Astrocyte (in vitro differentiated cells and primary cell): ENCODE results near the gene PYGL. TPM values are rescaled to one million over a fixed set of nuclear protein-coding genes. Genes with fewer than 3 reads are reported as not detected.

Experiments used
- DNase-seq: peaks from one replicate; pipeline ENCODE4 v3.0.0-alpha.2; 2010; ENCODE audit warnings: low read depth
- FAIRE-seq: peaks from 2 replicates; lab custom pipeline; 2011; peaks lifted over from hg19 to GRCh38; lab: Jason Lieb, UNC
- H2AFZ ChIP-seq: 2 replicates; pipeline ENCODE4 v1.6.0; 2012; ENCODE audit warnings: low read depth, low read length, inconsistent platforms
- H3K27ac ChIP-seq: 2 replicates; pipeline ENCODE4 v1.5.1; 2011; ENCODE audit warnings: low read depth, low read length, inconsistent platforms
- H3K27me3 ChIP-seq: 2 replicates; pipeline ENCODE4 v1.6.0; 2011; ENCODE audit warnings: low read length, inconsistent platforms; ENCODE audit not compliant: insufficient read depth
- H3K36me3 ChIP-seq: 2 replicates; pipeline ENCODE4 v1.5.1; 2011; ENCODE audit warnings: low read length, inconsistent platforms; ENCODE audit not compliant: insufficient read depth
- H3K4me1 ChIP-seq: 2 replicates; pipeline ENCODE4 v1.5.1; 2011; ENCODE audit warnings: low read length, inconsistent platforms; ENCODE audit not compliant: insufficient read depth
- H3K4me2 ChIP-seq: 2 replicates; pipeline ENCODE4 v1.6.0; 2012; ENCODE audit warnings: low read length, inconsistent platforms
- H3K4me3 ChIP-seq: 2 replicates; pipeline ENCODE4 v1.5.1; 2011; ENCODE audit warnings: low read depth, mild to moderate bottlenecking, low read length, inconsistent platforms; ENCODE audit not compliant: insufficient read depth
- H3K79me2 ChIP-seq: 2 replicates; pipeline ENCODE4 v1.6.0; 2012; ENCODE audit warnings: mild to moderate bottlenecking, low read length, inconsistent platforms; ENCODE audit not compliant: insufficient read depth
- H3K9ac ChIP-seq: 2 replicates; pipeline ENCODE4 v1.6.0; 2012; ENCODE audit warnings: mild to moderate bottlenecking, low read length, inconsistent platforms
- H3K9me3 ChIP-seq: 2 replicates; pipeline ENCODE4 v1.5.1; 2012; ENCODE audit warnings: low read depth, mild to moderate bottlenecking, low read length, inconsistent platforms; ENCODE audit not compliant: insufficient read depth
- H4K20me1 ChIP-seq: 2 replicates; pipeline ENCODE4 v1.6.0; 2012; ENCODE audit warnings: low read length, inconsistent platforms; ENCODE audit not compliant: insufficient read depth
- H3K27ac Mint-ChIP-seq: one replicate; pipeline ENCODE4 v1.8.0; 2021; ENCODE audit warnings: mild to moderate bottlenecking, mixed read lengths; ENCODE audit not compliant: unreplicated experiment
- H3K27me3 Mint-ChIP-seq: one replicate; pipeline ENCODE4 v1.8.0; 2021; ENCODE audit warnings: low read depth, mixed read lengths; ENCODE audit not compliant: unreplicated experiment
- H3K36me3 Mint-ChIP-seq: one replicate; pipeline ENCODE4 v1.8.0; 2021; ENCODE audit warnings: low read depth, mixed read lengths; ENCODE audit not compliant: unreplicated experiment
- H3K4me1 Mint-ChIP-seq: one replicate; pipeline ENCODE4 v1.8.0; 2021; ENCODE audit warnings: low read depth, mixed read lengths; ENCODE audit not compliant: unreplicated experiment
- H3K4me3 Mint-ChIP-seq: one replicate; pipeline ENCODE4 v1.8.0; 2021; ENCODE audit warnings: mild to moderate bottlenecking, moderate library complexity, mixed read lengths; ENCODE audit not compliant: unreplicated experiment
- H3K9me3 Mint-ChIP-seq: one replicate; pipeline ENCODE4 v1.8.0; 2021; ENCODE audit warnings: mild to moderate bottlenecking, mixed read lengths; ENCODE audit not compliant: unreplicated experiment
- EZH2 ChIP-seq: IDR thresholded peaks from 2 replicates; pipeline ENCODE4 v1.6.1; 2012; ENCODE audit warnings: mild to moderate bottlenecking, low read length, inconsistent platforms; ENCODE audit not compliant: insufficient read depth
- total RNA-seq: library from RNA; stranded (reverse); gene quantifications from 2 replicates; pipeline ENCODE4 v1.2.1, GENCODE V29; 2021
- TF ChIP-seq, protein P1 (sequence below): IDR thresholded peaks from 2 replicates; pipeline ENCODE4 v1.5.1; 2011; ENCODE audit warnings: low read depth, mild to moderate bottlenecking, inconsistent platforms, low read length, moderate library complexity; ENCODE audit not compliant: insufficient read depth

PYGL gene
- total RNA-seq, 1 donor from 2014 or later, result 97.6 TPM

DNA sequence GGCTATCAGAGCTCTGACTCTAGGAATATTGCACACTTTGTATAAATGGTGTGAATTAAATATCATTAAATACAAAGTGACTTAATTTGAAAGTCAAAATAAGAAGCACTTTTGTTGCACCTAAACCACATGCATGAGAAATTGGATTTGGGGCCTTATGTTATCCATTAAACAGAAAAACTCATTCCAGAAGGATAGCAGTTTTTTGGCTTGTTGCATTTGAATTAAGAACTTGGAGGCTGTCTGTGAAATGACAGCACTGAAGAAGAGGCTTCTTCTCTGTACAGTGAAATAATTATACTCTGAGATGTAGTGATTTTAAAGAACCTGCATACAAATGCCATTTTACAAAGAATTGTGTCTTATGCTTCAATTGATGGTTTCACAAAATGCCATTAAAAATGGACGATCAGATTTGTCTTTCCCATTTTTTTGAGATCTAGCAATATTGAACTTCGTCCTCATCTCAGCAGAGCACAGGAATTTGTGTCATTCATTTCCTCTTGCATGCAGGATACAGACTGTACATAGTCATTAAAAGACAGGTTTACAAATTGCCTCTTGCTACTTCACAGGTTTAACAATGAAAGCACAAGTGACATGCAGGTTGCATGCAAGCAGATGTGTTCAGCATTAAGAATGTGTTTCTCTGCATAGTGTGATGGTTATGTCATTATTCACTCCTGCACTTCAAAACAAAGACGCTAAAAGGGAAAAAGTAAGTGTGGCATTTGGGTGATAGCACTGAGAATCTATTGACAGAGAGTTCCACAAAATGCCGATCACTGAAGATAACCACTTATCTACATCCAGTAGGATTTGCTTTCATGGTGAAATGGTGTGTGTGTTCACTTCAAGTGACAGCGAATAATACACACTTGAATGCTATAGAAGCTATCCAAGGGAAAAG is 35.9 kb upstream of the PYGL start:
- no peak overlapping the region for H3K27ac ChIP-seq
- FAIRE-seq, result no peak
- no peak overlapping the region for H3K4me2 ChIP-seq
- no peaks in the 10 kb centered on the region for H3K9me3 ChIP-seq
- Mint-ChIP-seq H3K4me1 (peaks cover 5% of the 10 kb centered on the region), H3K4me3 (no peak overlapping the region), H3K36me3 (no peaks in the 10 kb centered on the region), H3K9me3 (no peaks in the 10 kb centered on the region), H3K27me3 (peaks cover 9% of the 10 kb centered on the region), H3K27ac (no peak overlapping the region)
- H3K4me3 ChIP-seq, result no peak overlapping the region
- H3K79me2 ChIP-seq, result no peaks in the 10 kb centered on the region
- peaks cover 2% of the 10 kb centered on the region for H3K27me3 ChIP-seq
- no peak overlapping the region for H2AFZ ChIP-seq
- no peaks in the 10 kb centered on the region for H3K4me1 ChIP-seq
- H4K20me1 ChIP-seq, result no peaks in the 10 kb centered on the region
- no peak for DNase-seq
- TF ChIP-seq, protein P1, sequence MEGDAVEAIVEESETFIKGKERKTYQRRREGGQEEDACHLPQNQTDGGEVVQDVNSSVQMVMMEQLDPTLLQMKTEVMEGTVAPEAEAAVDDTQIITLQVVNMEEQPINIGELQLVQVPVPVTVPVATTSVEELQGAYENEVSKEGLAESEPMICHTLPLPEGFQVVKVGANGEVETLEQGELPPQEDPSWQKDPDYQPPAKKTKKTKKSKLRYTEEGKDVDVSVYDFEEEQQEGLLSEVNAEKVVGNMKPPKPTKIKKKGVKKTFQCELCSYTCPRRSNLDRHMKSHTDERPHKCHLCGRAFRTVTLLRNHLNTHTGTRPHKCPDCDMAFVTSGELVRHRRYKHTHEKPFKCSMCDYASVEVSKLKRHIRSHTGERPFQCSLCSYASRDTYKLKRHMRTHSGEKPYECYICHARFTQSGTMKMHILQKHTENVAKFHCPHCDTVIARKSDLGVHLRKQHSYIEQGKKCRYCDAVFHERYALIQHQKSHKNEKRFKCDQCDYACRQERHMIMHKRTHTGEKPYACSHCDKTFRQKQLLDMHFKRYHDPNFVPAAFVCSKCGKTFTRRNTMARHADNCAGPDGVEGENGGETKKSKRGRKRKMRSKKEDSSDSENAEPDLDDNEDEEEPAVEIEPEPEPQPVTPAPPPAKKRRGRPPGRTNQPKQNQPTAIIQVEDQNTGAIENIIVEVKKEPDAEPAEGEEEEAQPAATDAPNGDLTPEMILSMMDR, result no peak
- H3K9ac ChIP-seq, result no peak overlapping the region
- H3K36me3 ChIP-seq, result no peaks in the 10 kb centered on the region

DNA sequence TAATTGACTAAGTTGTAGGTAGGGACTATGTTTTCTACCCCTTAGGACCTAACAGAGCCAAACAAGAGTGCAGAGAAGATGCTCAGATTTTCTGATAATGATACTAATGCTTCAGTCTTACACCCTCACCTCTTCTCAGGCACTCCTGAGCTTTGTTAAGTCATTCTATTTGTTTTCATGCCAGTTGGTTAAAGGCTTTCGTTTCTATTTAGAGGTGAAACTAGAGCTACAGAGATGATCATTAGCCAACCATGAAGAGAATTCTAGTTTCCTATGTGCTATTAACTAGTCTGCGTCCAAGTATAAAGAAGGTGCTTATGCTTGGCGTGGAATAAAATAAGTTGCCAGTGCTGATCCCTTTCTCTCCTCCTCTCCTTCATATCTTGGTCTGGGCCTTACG is 34.6 kb upstream of the PYGL start:
- Mint-ChIP-seq H3K27me3 (peaks cover 11% of the 10 kb centered on the region), H3K4me3 (no peak overlapping the region), H3K4me1 (no peaks in the 10 kb centered on the region), H3K9me3 (no peaks in the 10 kb centered on the region), H3K27ac (no peak overlapping the region), H3K36me3 (no peaks in the 10 kb centered on the region)
- Histone ChIP-seq H3K9ac (no peak overlapping the region), H3K9me3 (no peaks in the 10 kb centered on the region), H2AFZ (no peak overlapping the region), H3K4me2 (no peak overlapping the region), H3K4me3 (no peak overlapping the region), H3K4me1 (no peaks in the 10 kb centered on the region), H3K36me3 (no peaks in the 10 kb centered on the region), H3K27me3 (peaks cover 2% of the 10 kb centered on the region), H3K79me2 (no peaks in the 10 kb centered on the region), H3K27ac (no peak overlapping the region), H4K20me1 (no peaks in the 10 kb centered on the region)
- no peak for TF ChIP-seq EZH2
- TF ChIP-seq, protein P1, result no peak
- DNase-seq, result no peak
- no peak for FAIRE-seq

DNA sequence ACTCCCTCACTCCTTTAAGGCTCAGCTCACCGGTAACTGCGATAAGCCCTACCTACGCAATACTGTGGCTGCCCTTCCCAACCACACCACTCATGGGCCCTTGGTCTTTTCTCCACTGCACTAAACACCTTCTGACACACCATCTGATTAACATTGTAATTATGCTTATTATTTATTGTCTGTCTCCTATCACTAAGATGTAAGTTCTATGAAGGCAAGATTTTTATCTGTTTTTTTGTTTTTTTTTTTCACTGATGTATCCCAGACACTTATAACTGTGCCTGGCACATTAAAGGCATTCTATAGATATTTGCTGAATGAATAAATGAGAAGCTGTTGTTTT is 34.2 kb upstream of the PYGL start:
- Histone ChIP-seq H3K9me3 (no peaks in the 10 kb centered on the region), H3K4me2 (no peak overlapping the region), H3K9ac (no peak overlapping the region), H2AFZ (no peak overlapping the region), H3K27ac (no peak overlapping the region), H3K27me3 (peaks cover 2% of the 10 kb centered on the region), H3K4me1 (no peaks in the 10 kb centered on the region), H3K4me3 (no peak overlapping the region), H3K36me3 (no peaks in the 10 kb centered on the region), H4K20me1 (no peaks in the 10 kb centered on the region), H3K79me2 (no peaks in the 10 kb centered on the region)
- FAIRE-seq (no peak), DNase-seq (no peak)
- Mint-ChIP-seq H3K27me3 (peaks cover 11% of the 10 kb centered on the region), H3K4me1 (no peaks in the 10 kb centered on the region), H3K4me3 (no peak overlapping the region), H3K9me3 (no peaks in the 10 kb centered on the region), H3K27ac (peak overlapping the region; percentile 20), H3K36me3 (no peaks in the 10 kb centered on the region)
- TF ChIP-seq, protein P1, result no peak
